ENCODE results near the gene COBL. TPM values are rescaled to one million over a fixed set of nuclear protein-coding genes. Genes with fewer than 3 reads are reported as not detected.

COBL gene
- total and polyA plus RNA-seq, 10 of the 15 experiments (the other 5 are each of a cell fraction or from before 2014, with no cell fraction given): 0.21 TPM; not detected in 9

- 0% methylated on average over 5 of the region's 5 CpGs for WGBS (ENCODE audit: insufficient coverage, insufficient replicate concordance, low lambda C conversion rate, missing lambda C conversion rate)
- Histone ChIP-seq H4K20me1 (ENCODE audit: control insufficient read depth, insufficient read depth) (no peaks in the 10 kb centered on the region), H2AFZ (ENCODE audit: control insufficient read depth, low read depth, low read length) (no peak overlapping the region), H3K9ac (ENCODE audit: control insufficient read depth, insufficient read depth, low read length) (no peak overlapping the region), H3K9me3 (replicated peaks; ENCODE audit: control insufficient read depth, insufficient read depth, low read length) (no peaks in the 10 kb centered on the region), H3K27me3 (replicated peaks in 1 of 2; ENCODE audit: control insufficient read depth in 2 of 2, insufficient read depth in 2 of 2, low read length in 1 of 2) (no peaks in the 10 kb centered on the region; a peak in 1 of 4 replicates), H3K27ac (ENCODE audit: control insufficient read depth, insufficient read depth) (no peak overlapping the region), H3K36me3 (ENCODE audit: control insufficient read depth in 2 of 2, insufficient read depth in 2 of 2, low read length in 1 of 2) (no peaks in the 10 kb centered on the region), H3K4me1 (ENCODE audit: control insufficient read depth, insufficient read depth, low read length) (no peaks in the 10 kb centered on the region), H3K4me3 (no peak overlapping the region), H3K4me2 (ENCODE audit: control insufficient read depth, insufficient read depth) (no peak overlapping the region), H3K79me2 (ENCODE audit: control insufficient read depth, insufficient read depth, low read length) (no peaks in the 10 kb centered on the region)
- in situ Hi-C loops (cut with MboI): no loop called here
- SMC1A ChIA-PET (ENCODE audit: uncharacterized antibody, unreplicated experiment): no interaction called here
- no peak for TF ChIP-seq DPF2 (IDR thresholded peaks at IDR 0.05)
- no peak for TF ChIP-seq ETV6 (conservative IDR thresholded peaks at IDR 0.05 in 1 of 2, IDR thresholded peaks at IDR 0.05 in 1 of 2; ENCODE audit: borderline replicate concordance in 1 of 2, low read depth in 1 of 2)
- TF ChIP-seq HCFC1 (IDR thresholded peaks at IDR 0.05; ENCODE audit: low read length): no peak
- TF ChIP-seq FOXK2 (IDR thresholded peaks at IDR 0.05): no peak
- no peak for TF ChIP-seq NRF1 (conservative IDR thresholded peaks at IDR 0.05; ENCODE audit: low read depth, low read length)
- no peak for TF ChIP-seq ZBTB4 (CRISPR knock-in tag; IDR thresholded peaks at IDR 0.05)
- TF ChIP-seq NFIC (IDR thresholded peaks at IDR 0.05; ENCODE audit: low read depth, low read length): no peak
- no peak for TF ChIP-seq ESRRA (IDR thresholded peaks at IDR 0.05; ENCODE audit: low read length)
- TF ChIP-seq NR2C1 (IDR thresholded peaks at IDR 0.05): no peak
- no peak for TF ChIP-seq BMI1 (IDR thresholded peaks at IDR 0.05; ENCODE audit: borderline replicate concordance)
- no peak for TF ChIP-seq KDM1A (IDR thresholded peaks at IDR 0.05; ENCODE audit: borderline replicate concordance)
- TF ChIP-seq ZSCAN29 (IDR thresholded peaks at IDR 0.05): no peak
- TF ChIP-seq ZBED1 (IDR thresholded peaks at IDR 0.05; ENCODE audit: borderline replicate concordance): no peak
- TF ChIP-seq STAT3 (IDR thresholded peaks at IDR 0.05; ENCODE audit: low read depth, low read length): no peak
- TF ChIP-seq KAT2A (conservative IDR thresholded peaks at IDR 0.05; ENCODE audit: control insufficient read depth, low read depth, low read length): no peak
- no peak for TF ChIP-seq MTA2 (IDR thresholded peaks at IDR 0.05; ENCODE audit: low read depth)
- TF ChIP-seq CBX3 (IDR thresholded peaks at IDR 0.05; ENCODE audit: borderline replicate concordance, low read depth): no peak
- TF ChIP-seq SKIL (IDR thresholded peaks at IDR 0.05; ENCODE audit: low read depth, poor library complexity, severe bottlenecking): no peak
- ATAC-seq: no peak
- POLR2A ChIA-PET: no interaction called here
- intact Hi-C loops (cut with micrococcal nuclease; ENCODE audit: unreplicated experiment): no loop called here
- no peak for DNase-seq (ENCODE audit: low read depth, low spot score)
- no TSS peak for BruUV-seq (replicated peaks)
- CTCF ChIA-PET: no interaction called here
- no peak for FAIRE-seq
- RAD21 ChIA-PET (ENCODE audit: unreplicated experiment): no interaction called here
Measured at GRCh38 chr7:51078653-51079052, 238.0 kb downstream of the COBL start.

Measured in GM12878 (cell line).